Heart right ventricle (tissue), 16 donors: ENCODE data around the gene TMEM127. TPM values are rescaled to one million over a fixed set of nuclear protein-coding genes. Genes with fewer than 3 reads are reported as not detected.
A peak's percentile ranks its signal among the peaks of the same experiment; 100 is the strongest.

Source experiments
- ATAC-seq, 8 donors: fragments of 200-7000 bp; cut with Tn5 transposase; one replicate each; pipeline ENCODE4 v1.9.1; 2020; ENCODE audit warnings: mild to moderate bottlenecking in 8 of 8, moderate library complexity in 8 of 8, moderate number of reproducible peaks in 1 of 8
- DNase-seq, 2 donors: peaks; one replicate each; pipeline ENCODE4 v3.0.0-alpha.2; 2020
- H3K27ac ChIP-seq, 10 donors: fragments of 200-600 bp; sonication (generic) in 2 of 10; one replicate each; pipeline versions ENCODE4 v1.5.0 to v1.8.0; 2020 to 2022; ENCODE audit warnings: mild to moderate bottlenecking in 3 of 10
- H3K27me3 ChIP-seq, 7 donors: fragments of 200-600 bp; one replicate each; pipeline ENCODE4 v1.8.0; 2021 to 2022; ENCODE audit warnings: mild to moderate bottlenecking in 2 of 7
- H3K36me3 ChIP-seq, 9 donors: fragments of 200-600 bp; sonication (generic) in 1 of 9; one replicate each; pipeline versions ENCODE4 v1.5.0 to v1.8.0; 2020 to 2022; ENCODE audit warnings: mild to moderate bottlenecking in 2 of 9
- H3K4me1 ChIP-seq, 9 donors: fragments of 200-600 bp; sonication (generic) in 1 of 9; one replicate each; pipeline versions ENCODE4 v1.5.0 to v1.8.0; 2020 to 2022; ENCODE audit warnings: mild to moderate bottlenecking in 4 of 9
- H3K4me3 ChIP-seq, 10 donors: fragments of 200-600 bp; sonication (generic) in 2 of 10; one replicate each; pipeline versions ENCODE4 v1.5.0 to v1.8.0; 2020 to 2022; ENCODE audit warnings: mild to moderate bottlenecking in 7 of 10, moderate library complexity in 2 of 10
- H3K9me3 ChIP-seq, 11 donors: fragments of 200-600 bp in 10 of 11; sonication (generic) in 2 of 11; one replicate each; pipeline versions ENCODE4 v1.5.0 to v1.8.0; 2013 to 2022; ENCODE audit warnings: mild to moderate bottlenecking in 2 of 11, control low read depth in 1 of 11, moderate library complexity in 1 of 11
- WGBS, 2 donors: extraction: QIAGEN DNeasy Blood & Tissue Kit; methylation state at CpG; one replicate each; pipeline ENCODE4 v1.1.7; 2013; ENCODE audit warnings: inconsistent platforms in 1 of 2; 5-methylcytosine and 5-hydroxymethylcytosine counted together
- intact Hi-C, 10 donors: fragments of 100-400 bp; cut with DNase I; formaldehyde crosslinking; loops; one replicate each; pipeline versions ENCODE4 v1.11.1 to v1.14.2; 2022
- polyA plus RNA-seq, 2 donors: library from polyadenylated mRNA; stranded (reverse); fragments of 200-250 nt; gene quantifications; one replicate each; pipeline ENCODE4 v1.2.3, GENCODE V29; 2013
- total RNA-seq, 10 donors: library from RNA; stranded (reverse); fragmentation: NEBNext Ultra II Directional in 3 of 10; extraction: Animal tissue kit (Norgen Biotek cat#: 25700) in 3 of 10; gene quantifications; one replicate each; pipeline versions ENCODE4 v1.2.1 to v1.2.4, GENCODE V29; 2021 to 2023
- TF ChIP-seq, protein P1 (sequence below), 9 donors: fragments of 200-600 bp; sonication (generic) in 2 of 9; IDR thresholded peaks; one replicate each; pipeline versions ENCODE4 v1.5.0 to v1.8.0; 2021 to 2022; ENCODE audit warnings: antibody characterized with exemption in 9 of 9, mild to moderate bottlenecking in 5 of 9, moderate library complexity in 1 of 9
- donor health status: Arrhythmogenic right ventricular cardiomyopathy.
- donor health status: ischemic (EF 13 %, LVEDD 7.1; RV severe dilation, severe dysfunction).
- donor health status: healthy with polysubstance abuse.
- donor health status: DM: no; HTN: yes; CAD: no.
- donor health status: DM: no; HTN: no; CAD: no.
- donor health status: ischemic (EF 25% LVEDD 6.9; RV normal size, moderate dysfunction).
- donor health status: ischemic (EF 25% LVEDD 5.7; RV mildly dilated, moderate dysfunction).
- donor health status: healthy.
- donor health status: DM: yes; HTN: yes; CAD: no.
- donor health status: Ischemic cardiomyopathy.
- donor health status: ischemic (EF 35%, LVEDD 5.7; RV mildly dilated, moderate dysfunction).
- donor health status: nonischemic (EF 11% LVEDD 7.7; RV severe dilation, severe dysfunction).
- donor health status: DM: yes; HTN: yes; CAD: no.
- donor health status: PGD.
- donor health status: ischemic (EF 29% LVEDD 5.4; RV normal size, mild dysfunction).
- donor health status: nonischemic (EF 23%, LVEDD 6.1; RV moderate dilation, normal function).

TMEM127 gene
- total and polyA plus RNA-seq, 12 donors, result 15.2 to 113 (median 88.3) TPM

DNA sequence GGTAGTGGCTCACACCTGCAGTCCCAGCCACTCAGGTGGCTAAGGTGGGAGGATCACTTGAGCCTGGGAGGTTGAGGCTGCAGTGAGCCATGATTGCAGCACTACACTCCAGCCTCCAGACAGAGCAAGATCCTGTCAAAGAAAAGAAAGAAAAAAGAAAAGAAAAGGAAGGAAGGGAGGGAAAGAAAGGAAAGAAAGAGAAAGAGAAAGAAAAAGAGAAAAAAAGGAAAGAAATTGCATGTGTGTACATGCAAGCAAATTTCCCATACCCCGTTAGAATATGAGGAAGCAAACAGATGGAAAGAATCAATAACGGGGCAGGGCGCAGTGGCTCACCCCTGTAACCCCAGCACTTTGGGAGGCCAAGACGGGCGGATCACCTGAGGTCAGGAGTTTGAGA, 17.9 kb downstream of the TMEM127 start:
- DNase-seq (no peak), ATAC-seq (no peak)
- H3K9me3 ChIP-seq, result no peaks in the 10 kb centered on the region
- 92 to 98% methylated on average over 5 of the region's 5 CpGs for WGBS, 2 donors
- no peak overlapping the region for H3K4me3 ChIP-seq
- H3K27me3 ChIP-seq, result no peaks in the 10 kb centered on the region
- intact Hi-C loops, result no loop called here
- H3K36me3 ChIP-seq, result peaks cover 0 to 28% (median 5%) of the 10 kb centered on the region in 9 donors
- peak overlapping the region in 1 of 10 donors; percentile 89 for H3K27ac ChIP-seq
- TF ChIP-seq, protein P1, sequence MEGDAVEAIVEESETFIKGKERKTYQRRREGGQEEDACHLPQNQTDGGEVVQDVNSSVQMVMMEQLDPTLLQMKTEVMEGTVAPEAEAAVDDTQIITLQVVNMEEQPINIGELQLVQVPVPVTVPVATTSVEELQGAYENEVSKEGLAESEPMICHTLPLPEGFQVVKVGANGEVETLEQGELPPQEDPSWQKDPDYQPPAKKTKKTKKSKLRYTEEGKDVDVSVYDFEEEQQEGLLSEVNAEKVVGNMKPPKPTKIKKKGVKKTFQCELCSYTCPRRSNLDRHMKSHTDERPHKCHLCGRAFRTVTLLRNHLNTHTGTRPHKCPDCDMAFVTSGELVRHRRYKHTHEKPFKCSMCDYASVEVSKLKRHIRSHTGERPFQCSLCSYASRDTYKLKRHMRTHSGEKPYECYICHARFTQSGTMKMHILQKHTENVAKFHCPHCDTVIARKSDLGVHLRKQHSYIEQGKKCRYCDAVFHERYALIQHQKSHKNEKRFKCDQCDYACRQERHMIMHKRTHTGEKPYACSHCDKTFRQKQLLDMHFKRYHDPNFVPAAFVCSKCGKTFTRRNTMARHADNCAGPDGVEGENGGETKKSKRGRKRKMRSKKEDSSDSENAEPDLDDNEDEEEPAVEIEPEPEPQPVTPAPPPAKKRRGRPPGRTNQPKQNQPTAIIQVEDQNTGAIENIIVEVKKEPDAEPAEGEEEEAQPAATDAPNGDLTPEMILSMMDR (IDR thresholded peaks at IDR 0.05), result no peak
- peaks cover 7 to 82% (median 43%) of the 10 kb centered on the region in 9 donors for H3K4me1 ChIP-seq

DNA sequence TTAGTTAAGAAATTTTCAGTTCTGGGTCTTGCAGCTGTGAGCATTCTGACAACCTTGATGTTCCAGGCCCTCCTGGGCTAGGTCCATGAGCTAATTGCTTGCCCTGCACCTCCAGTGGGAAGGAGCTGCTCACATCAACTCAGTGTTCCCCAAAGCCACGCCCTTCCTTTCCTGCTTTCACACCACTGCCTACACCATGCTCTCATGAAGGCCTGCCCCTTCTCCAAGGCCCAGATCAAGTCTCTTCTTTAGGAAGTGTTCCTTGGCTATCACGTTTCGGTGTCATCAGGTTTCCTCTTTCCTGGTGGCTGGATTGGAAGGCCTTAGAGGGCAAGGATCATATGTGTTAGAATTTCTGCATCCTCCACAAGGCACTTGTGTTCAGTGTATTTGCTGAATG, 18.8 kb downstream of the TMEM127 start:
- Histone ChIP-seq H3K27ac (peak overlapping the region in 2 of 10 donors; percentile 17 to 89), H3K9me3 (no peaks in the 10 kb centered on the region), H3K36me3 (peaks cover 0 to 19% (median 0%) of the 10 kb centered on the region in 9 donors), H3K4me3 (no peak overlapping the region), H3K4me1 (peaks cover 7 to 82% (median 45%) of the 10 kb centered on the region in 9 donors), H3K27me3 (no peaks in the 10 kb centered on the region)
- DNase-seq (no peak), ATAC-seq (no peak)
- WGBS, 2 donors, result 76 to 84% methylated on average over 3 of the region's 3 CpGs
- TF ChIP-seq, protein P1 (IDR thresholded peaks at IDR 0.05), result no peak
- intact Hi-C loops, result no loop called here

DNA sequence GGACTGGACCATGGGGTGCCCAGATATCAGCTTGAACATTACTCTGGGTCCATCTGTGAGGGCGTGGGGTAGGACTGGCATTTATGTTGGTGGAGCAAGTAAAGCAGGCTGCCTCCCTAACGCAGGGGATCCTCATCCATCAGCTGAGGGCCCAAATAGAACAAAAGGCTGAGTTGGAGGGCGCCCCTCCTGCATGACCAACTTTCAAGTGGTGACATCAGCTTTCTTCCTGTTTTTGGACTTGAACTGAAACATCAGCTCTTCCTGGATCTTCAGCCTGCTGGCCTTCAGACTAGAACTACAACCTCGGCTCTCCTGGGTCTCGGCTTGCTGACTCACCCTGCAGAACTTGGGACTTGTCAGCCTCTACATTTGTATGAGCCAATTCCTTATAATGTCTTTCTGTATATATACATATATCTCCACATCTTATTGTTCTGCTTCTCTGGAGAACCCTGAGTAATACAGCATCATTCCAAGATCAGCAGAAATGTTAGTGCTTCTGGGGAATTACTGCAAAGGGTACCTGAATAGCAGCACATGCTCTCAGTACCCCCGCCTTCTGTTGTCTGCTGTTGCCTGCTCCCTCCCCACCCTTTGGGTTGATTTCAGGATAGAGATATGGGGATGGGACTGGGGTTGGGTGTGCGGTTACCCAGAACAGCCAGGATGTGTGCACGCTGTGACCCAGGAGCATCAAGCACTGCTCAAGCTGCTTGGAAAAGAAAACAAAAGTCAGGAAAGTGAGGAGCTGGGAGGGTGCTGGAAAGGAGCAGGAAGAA, 20.0 kb downstream of the TMEM127 start:
- H3K4me1 ChIP-seq, result peaks cover 3 to 82% (median 41%) of the 10 kb centered on the region in 9 donors
- WGBS, 2 donors, result 80 to 86% methylated on average over 8 of the region's 8 CpGs
- no peak overlapping the region for H3K4me3 ChIP-seq
- DNase-seq (no peak), ATAC-seq (peak in 3 of 8 donors; percentile 7 to 29 (median 23))
- H3K36me3 ChIP-seq, result peaks cover 0 to 8% (median 0%) of the 10 kb centered on the region in 9 donors
- H3K27ac ChIP-seq, result peak overlapping the region in 4 of 10 donors; percentile 9 to 89 (median 38)
- TF ChIP-seq, protein P1 (IDR thresholded peaks at IDR 0.05), result no peak
- no peaks in the 10 kb centered on the region for H3K9me3 ChIP-seq
- intact Hi-C loops, result no loop called here
- H3K27me3 ChIP-seq, result no peaks in the 10 kb centered on the region

DNA sequence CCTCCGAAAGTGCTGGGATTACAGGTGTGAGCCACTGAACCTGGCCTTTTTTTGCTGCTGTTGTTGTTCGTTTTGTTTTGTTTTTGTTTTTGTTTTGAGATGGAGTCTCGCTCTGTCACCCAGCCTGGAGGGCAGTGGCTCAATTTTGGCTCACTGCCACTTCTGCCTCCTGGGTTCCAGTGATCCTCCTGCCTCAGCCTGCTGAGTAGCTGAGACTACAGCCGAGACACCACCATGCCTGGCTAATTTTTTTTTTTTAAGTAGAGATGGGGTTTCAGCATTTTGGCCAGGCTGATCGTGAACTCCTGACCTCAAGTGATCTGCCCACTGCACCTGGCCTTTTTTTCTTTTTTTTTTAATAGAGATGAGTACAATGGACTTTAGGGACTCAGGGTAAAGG, 22.0 kb downstream of the TMEM127 start:
- TF ChIP-seq, protein P1 (IDR thresholded peaks at IDR 0.05), result no peak
- intact Hi-C loops, result no loop called here
- Histone ChIP-seq H3K4me3 (no peak overlapping the region), H3K27ac (no peak overlapping the region), H3K9me3 (no peaks in the 10 kb centered on the region), H3K4me1 (peaks cover 0 to 79% (median 44%) of the 10 kb centered on the region in 9 donors), H3K36me3 (peaks cover 0 to 5% (median 0%) of the 10 kb centered on the region in 9 donors), H3K27me3 (no peaks in the 10 kb centered on the region)
- ATAC-seq, result no peak
- DNase-seq, result no peak
- WGBS, 2 donors, result 87 to 94% methylated on average over 5 of the region's 5 CpGs
